ENCODE data around the gene AGPAT1.
"Not testable (repeated sequence)": the region's sequence is repeated elsewhere in the genome, so short reads cannot be mapped to it uniquely, and the experiment has no call there.

The AGPAT1 gene

GRCh38 chr6:32186151-32186840 is 10.4 kb upstream of the AGPAT1 start:
- not testable (repeated sequence) for DNase-seq (ENCODE audit: low read depth)

GRCh38 chr6:32185681-32186131 is 9.8 kb upstream of the AGPAT1 start:
- not testable (repeated sequence) for DNase-seq (ENCODE audit: low read depth)

GRCh38 chr6:32184084-32184640 is 8.3 kb upstream of the AGPAT1 start, which contains the start of gene AGER:
AGER (minus strand) TSS chr6:32184253; CDS start chr6:32184222, 31 bp downstream.
- DNase-seq (ENCODE audit: low read depth) = no peak

GRCh38 chr6:32183483-32184083 is 7.7 kb upstream of the AGPAT1 start:
- no peak for DNase-seq (ENCODE audit: low read depth)

- DNase-seq (ENCODE audit: low read depth) = no peak
These were observed 7.1 kb upstream of the AGPAT1 start for GRCh38 chr6:32183030-32183429.

GRCh38 chr6:32182555-32182981 is 6.7 kb upstream of the AGPAT1 start:
- DNase-seq (ENCODE audit: low read depth) = no peak

GRCh38 chr6:32181915-32182529 is 6.1 kb upstream of the AGPAT1 start:
- DNase-seq (ENCODE audit: low read depth) = no peak

- DNase-seq (ENCODE audit: low read depth) = no peak
These were observed 5.3 kb upstream of the AGPAT1 start for GRCh38 chr6:32181148-32181702.

GRCh38 chr6:32179766-32180405 is 4.0 kb upstream of the AGPAT1 start:
- DNase-seq (ENCODE audit: low read depth) = no peak

GRCh38 chr6:32178547-32179440 is 2.9 kb upstream of the AGPAT1 start:
- DNase-seq (ENCODE audit: low read depth) = no peak

GRCh38 chr6:32177788-32178546 is 2.1 kb upstream of the AGPAT1 start, which contains the start of gene RNF5:
RNF5 (plus strand) TSS chr6:32178405; CDS start chr6:32178512, 107 bp downstream.
- peak; percentile 79 for DNase-seq (ENCODE audit: low read depth)

GRCh38 chr6:32177183-32177787 is 1.4 kb upstream of the AGPAT1 start:
- no peak for DNase-seq (ENCODE audit: low read depth)

- no peak for DNase-seq (ENCODE audit: low read depth)
These were observed 745 bp upstream of the AGPAT1 start for GRCh38 chr6:32176476-32177182.

- no peak for DNase-seq (ENCODE audit: low read depth)
These were observed 568 bp downstream of the AGPAT1 start for GRCh38 chr6:32175322-32175710.

- no peak for DNase-seq (ENCODE audit: low read depth)
These were observed 1.5 kb downstream of the AGPAT1 start for GRCh38 chr6:32174416-32174815.

- no peak for DNase-seq (ENCODE audit: low read depth)
These were observed 2.7 kb downstream of the AGPAT1 start for GRCh38 chr6:32173051-32173727.

- no peak for DNase-seq (ENCODE audit: low read depth)
These were observed 4.7 kb downstream of the AGPAT1 start for GRCh38 chr6:32171234-32171633.

- no peak for DNase-seq (ENCODE audit: low read depth)
These were observed 5.6 kb downstream of the AGPAT1 start for GRCh38 chr6:32170294-32170693.

Data from stimulated activated CD8-positive, alpha-beta memory T cell treated with anti-CD3 and anti-CD28 coated beads, Interleukin-12 subunit alpha, Interleukin-12 subunit beta, amount 100 ng/mL, for 4 hours (primary cell).